WTC11 (cell line): Measurements from ENCODE around the gene PCDH11X.
"Not testable (repeated sequence)": the region's sequence is repeated elsewhere in the genome, so short reads cannot be mapped to it uniquely, and the experiment has no call there.

Experiments
- ARID4B ChIP-seq: sonication (generic); formaldehyde crosslinking; IDR thresholded peaks from 2 replicates; pipeline ENCODE4 v1.8.0; 2023; ENCODE audit warnings: missing genetic modification reagents, mild to moderate bottlenecking, borderline replicate concordance
- ATF2 ChIP-seq: sonication (generic); formaldehyde crosslinking; IDR thresholded peaks from 2 replicates; pipeline ENCODE4 v1.8.1; 2022; ENCODE audit warnings: low read depth, missing genetic modification reagents, borderline replicate concordance
- ATF3 ChIP-seq: sonication (generic); formaldehyde crosslinking; conservative IDR thresholded peaks from 2 replicates; pipeline ENCODE4 v1.8.1; 2022; ENCODE audit warnings: mild to moderate bottlenecking, missing genetic modification reagents
- ATF6 ChIP-seq: sonication (generic); formaldehyde crosslinking; IDR thresholded peaks from 2 replicates; pipeline ENCODE4 v1.8.1; 2023; ENCODE audit warnings: mild to moderate bottlenecking, missing genetic modification reagents
- CTCF ChIP-seq: fragments of 200-600 bp; IDR thresholded peaks from 2 replicates; pipeline ENCODE4 v1.8.0; 2022; ENCODE audit warnings: antibody characterized with exemption
- MLX ChIP-seq: sonication (generic); formaldehyde crosslinking; IDR thresholded peaks from 2 replicates; pipeline ENCODE4 v1.8.1; 2023; ENCODE audit warnings: mild to moderate bottlenecking, missing genetic modification reagents, moderate library complexity
- SP1 ChIP-seq: sonication (generic); formaldehyde crosslinking; conservative IDR thresholded peaks from 2 replicates; pipeline ENCODE4 v1.8.1; 2022; ENCODE audit warnings: missing genetic modification reagents
- TEAD1 ChIP-seq: sonication (generic); formaldehyde crosslinking; IDR thresholded peaks from 2 replicates; pipeline ENCODE4 v1.8.0; 2022; ENCODE audit warnings: mild to moderate bottlenecking, missing genetic modification reagents
- USF2 ChIP-seq: sonication (generic); formaldehyde crosslinking; IDR thresholded peaks from 2 replicates; pipeline ENCODE4 v1.8.1; 2023; ENCODE audit warnings: mild to moderate bottlenecking, missing genetic modification reagents, moderate library complexity
- ZNF532 ChIP-seq: fragments of 250-450 bp; sonication (Bioruptor Pico); IDR thresholded peaks from 2 replicates; pipeline ENCODE4 v1.9.0; 2021; ENCODE audit warnings: mild to moderate bottlenecking, borderline replicate concordance

- not testable (repeated sequence) for TF ChIP-seq CTCF; ATF2 (CRISPR knock-in tag); TEAD1 (CRISPR knock-in tag); ARID4B (CRISPR knock-in tag); ATF3 (CRISPR knock-in tag); ATF6 (CRISPR knock-in tag); SP1; ZNF532 (CRISPR knock-in tag); USF2; MLX
Observed at GRCh38 chrX:91782825-91783224, 3.6 kb downstream of the PCDH11X start.
